NCI-H774 (cell line): ENCODE measurements around the gene SERPINA9.
"Not testable (repeated sequence)": the region's sequence is repeated elsewhere in the genome, so short reads cannot be mapped to it uniquely, and the experiment has no call there.

ENCODE experiments used
- DNase-seq: peaks from one replicate; lab custom pipeline; 2025; lab: John Stamatoyannopoulos, UW

The SERPINA9 gene, protein sequence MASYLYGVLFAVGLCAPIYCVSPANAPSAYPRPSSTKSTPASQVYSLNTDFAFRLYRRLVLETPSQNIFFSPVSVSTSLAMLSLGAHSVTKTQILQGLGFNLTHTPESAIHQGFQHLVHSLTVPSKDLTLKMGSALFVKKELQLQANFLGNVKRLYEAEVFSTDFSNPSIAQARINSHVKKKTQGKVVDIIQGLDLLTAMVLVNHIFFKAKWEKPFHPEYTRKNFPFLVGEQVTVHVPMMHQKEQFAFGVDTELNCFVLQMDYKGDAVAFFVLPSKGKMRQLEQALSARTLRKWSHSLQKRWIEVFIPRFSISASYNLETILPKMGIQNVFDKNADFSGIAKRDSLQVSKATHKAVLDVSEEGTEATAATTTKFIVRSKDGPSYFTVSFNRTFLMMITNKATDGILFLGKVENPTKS

GRCh38 chr14:94476023-94476422 lies at the start of gene SERPINA9:
Gene SERPINA9, minus strand, starts transcription at chr14:94476197. Its CDS starts 6,357 bp downstream, at chr14:94469840.
- no peak for DNase-seq

GRCh38 chr14:94524093-94524492 lies 48.1 kb upstream of the SERPINA9 start:
- DNase-seq = no peak

GRCh38 chr14:94523265-94523664 lies 47.3 kb upstream of the SERPINA9 start:
- no peak for DNase-seq

DNA sequence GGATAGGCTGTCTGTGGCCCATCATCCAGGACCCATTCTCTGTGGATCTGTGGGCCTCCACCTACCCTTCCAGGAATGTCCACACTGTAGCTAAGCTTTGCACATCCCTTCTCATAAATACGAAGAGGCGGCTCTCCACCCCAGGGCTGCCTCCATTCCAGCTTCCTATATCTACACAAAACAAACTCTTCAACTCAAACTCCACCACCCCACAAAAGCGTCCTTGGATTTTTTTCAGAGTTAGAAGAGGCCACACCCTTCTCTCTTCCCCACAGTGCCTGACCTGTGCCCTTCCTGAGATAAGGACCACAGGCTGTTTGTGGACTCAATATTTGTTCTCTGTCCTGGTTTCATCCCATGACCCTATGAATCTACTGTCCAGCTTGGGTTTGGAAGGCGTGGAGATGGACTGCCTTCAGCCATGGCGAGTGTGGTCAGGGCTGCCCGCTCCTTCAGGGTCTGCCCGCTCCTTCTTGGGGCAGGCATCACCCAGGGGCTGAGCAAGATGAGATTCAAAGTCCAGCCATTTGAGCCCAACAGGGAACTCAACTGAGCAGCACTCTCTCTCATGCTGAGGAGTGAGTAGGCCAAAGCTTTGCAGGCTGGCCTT lies 46.2 kb upstream of the SERPINA9 start:
- no peak for DNase-seq

DNA sequence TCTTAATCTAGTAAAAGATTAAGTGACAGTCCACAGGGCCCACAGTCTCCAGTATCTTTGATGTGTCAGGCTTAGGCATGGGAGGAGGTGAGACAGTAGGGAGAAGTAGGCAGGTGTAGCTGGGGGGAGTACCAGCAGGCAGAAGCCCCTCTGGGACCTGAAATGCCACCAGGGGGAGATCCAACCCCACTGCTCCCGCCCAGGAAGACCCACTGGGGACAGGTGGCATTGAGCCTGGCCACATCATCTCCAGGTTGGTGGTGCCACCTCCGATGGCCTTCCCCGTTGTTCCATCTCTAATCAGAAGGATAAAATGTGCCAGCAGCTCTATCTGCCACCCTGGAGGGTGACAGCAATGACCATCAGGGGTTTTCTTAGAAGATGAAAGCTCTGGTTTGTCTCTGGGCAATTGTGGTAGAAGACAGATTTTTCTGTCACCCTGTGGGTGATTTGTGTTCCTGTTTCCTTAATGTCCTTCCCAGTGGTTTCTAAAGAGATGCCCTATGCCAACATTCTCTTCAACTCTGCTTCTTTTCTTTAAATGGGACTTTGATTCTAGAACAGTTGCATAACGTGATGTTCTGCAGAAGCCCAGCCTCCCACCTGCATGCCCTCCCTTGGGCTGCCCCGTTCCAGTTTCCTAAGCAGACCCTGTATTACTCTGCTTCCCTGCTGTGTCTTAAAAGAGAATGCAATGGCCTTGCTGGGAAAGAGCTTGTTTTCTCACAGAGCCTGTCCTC lies 45.5 kb upstream of the SERPINA9 start:
- DNase-seq = no peak

DNA sequence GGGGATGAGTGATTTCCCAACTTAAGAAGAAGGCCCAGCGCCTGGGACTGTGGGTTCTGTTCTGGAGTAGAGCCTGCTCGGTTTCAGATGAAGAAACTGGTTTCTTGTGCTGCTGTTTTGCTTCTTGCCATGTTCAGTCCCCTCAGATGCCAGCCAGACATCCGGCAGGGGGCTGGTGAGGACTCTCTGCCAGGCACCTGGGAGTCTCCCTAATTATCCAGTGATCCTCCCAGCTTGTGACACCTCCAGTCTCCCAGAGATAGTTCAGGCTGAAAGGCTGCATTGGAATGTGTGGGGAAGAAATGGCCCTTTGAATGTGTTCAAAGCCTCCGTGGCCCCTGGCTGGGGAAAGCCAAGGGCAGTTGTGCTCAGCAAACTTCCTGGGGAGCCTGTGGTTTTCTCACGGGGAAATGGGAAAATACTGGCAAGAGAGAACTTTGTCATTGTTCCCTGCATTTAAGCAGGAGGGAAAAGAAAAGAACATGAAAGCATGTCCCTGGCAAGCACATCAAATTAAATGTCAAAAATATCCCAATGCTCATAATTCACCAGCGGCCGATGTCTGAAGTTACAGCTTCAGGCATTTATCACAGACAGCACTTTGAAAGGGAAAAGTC lies 41.8 kb upstream of the SERPINA9 start:
- DNase-seq = no peak

DNA sequence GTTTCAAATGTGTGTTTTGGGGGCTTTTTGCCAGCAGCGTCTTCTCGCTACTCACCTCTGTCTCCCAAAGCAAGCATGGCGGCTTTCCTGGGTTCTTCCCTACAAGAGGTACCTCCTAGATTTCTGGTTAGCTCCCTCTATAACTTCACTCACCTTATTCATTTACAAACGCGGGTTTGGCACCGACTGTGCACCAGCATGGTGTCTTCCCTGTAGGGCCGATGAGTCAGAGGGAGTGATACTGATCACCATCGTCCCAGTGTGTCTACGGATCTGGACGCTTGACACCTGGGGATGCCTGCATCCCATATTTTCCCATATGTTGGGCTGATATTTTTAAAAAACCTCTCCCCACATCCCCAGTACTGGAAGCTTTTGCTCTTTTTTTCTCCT lies 41.2 kb upstream of the SERPINA9 start:
- no peak for DNase-seq

- DNase-seq = no peak
Measured at GRCh38 chr14:94515856-94516255, 39.9 kb upstream of the SERPINA9 start.

DNA sequence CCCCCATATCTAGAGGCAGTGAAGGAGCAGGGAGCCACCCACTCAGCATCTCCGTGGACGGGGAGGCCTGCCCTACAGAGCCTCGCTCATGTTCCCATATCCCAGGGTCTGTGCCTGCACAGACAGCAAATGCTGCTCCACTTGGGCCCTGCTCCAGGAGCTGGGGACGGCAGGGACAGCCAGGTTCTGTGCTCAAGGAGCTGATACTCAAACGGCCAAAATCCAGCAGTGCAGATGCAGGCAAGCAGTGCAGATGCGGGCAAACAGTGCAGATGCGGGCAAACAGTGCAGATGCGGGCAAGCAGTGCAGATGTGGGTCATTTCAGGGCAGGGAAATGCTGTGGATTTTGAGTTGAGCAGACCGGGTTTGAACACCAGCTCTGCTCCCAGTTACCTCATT lies 39.4 kb upstream of the SERPINA9 start:
- no peak for DNase-seq

- DNase-seq = no peak
Measured at GRCh38 chr14:94514351-94514750, 38.4 kb upstream of the SERPINA9 start.

GRCh38 chr14:94510481-94510880 lies 34.5 kb upstream of the SERPINA9 start:
- not testable (repeated sequence) for DNase-seq

GRCh38 chr14:94509356-94509755 lies 33.4 kb upstream of the SERPINA9 start, which contains the start of gene SERPINA12:
Gene SERPINA12, minus strand, starts transcription at chr14:94509469. Its CDS starts 11,072 bp downstream, at chr14:94498397.
- no peak for DNase-seq

DNA sequence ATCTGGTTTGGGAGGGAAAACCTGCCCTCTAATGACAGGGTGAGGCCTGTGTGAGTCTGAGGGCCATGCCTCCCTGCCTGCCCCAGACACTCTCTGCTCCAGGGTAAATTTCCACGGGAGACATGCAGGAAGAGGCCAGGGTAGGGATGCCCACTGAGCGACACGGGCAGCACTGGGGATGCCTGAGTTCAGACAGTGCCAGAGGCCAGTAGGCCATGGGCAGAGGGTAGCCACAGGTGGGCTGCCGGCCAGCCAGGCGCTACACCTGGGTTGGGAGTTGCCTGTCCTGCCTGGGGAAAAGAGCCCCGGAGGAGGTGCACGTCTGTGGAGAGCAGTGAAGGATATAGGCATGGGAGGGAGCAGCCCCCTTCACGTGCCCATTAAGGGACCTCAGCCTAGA lies 29.6 kb upstream of the SERPINA9 start:
- DNase-seq = no peak

DNA sequence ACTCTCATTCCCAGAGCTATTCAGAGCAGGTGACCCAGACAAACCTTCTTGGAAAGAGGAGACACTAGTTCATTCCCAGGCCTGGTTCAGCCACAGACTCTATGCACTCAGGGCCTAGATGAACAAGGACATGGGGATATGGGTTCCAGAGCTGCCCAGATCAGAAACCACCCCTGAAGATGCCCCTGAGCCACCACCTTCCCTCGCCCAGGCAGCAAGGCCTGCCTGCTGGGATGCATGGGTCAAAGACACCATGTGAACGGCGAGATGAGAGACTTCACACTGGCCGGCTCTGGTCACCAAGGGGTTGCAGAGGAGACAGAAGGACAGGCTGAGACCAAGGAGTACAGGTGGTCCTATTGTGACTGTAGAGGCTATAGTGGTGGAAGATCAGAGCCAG lies 29.2 kb upstream of the SERPINA9 start:
- no peak for DNase-seq

DNA sequence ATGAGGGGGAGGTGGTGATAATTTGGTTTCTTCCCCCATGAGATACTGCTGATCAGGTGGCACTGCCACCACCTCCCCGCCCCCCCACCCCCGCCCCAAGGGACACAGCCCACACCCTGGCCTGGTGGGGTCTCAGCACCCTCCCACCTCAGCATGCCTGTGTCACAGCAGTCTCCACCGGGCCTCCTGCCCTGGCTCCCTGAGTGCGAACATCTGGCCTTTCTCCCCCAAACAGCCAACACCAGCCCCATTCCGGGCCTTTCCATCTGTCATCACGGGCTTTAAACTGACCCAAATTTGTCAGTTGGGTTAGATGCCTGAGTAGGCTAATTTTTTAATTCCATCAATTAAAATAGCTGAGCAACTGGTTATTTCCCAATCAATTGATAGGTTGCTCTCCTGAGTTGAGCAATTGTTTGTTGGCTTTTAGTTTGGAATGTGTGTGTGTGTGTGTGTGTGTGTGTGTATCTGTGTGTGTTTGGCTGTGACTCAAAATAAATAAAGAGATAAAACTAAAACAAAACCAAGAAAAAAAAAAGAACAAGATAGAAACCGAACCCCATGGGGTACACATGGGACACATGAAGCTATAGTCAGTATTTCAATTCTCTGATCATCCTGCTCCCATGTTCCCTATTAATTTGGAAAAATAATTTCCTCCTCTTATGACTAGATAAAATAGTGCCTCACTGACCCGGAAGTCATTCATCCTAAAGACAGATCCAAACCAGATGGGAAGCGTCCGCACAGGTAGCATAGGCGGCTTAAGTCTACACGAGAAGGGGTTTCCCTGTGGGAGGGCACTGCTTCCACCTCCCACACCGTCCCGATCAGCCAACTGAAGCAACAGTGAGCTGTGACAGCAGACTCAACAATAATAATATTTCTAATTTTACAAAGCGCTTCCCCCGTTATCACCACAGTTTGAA lies 25.9 kb upstream of the SERPINA9 start:
- no peak for DNase-seq

GRCh38 chr14:94500264-94500663 lies 24.3 kb upstream of the SERPINA9 start:
- no peak for DNase-seq

- DNase-seq = no peak
Measured at GRCh38 chr14:94499673-94500072, 23.7 kb upstream of the SERPINA9 start.

- no peak for DNase-seq
Measured at GRCh38 chr14:94498215-94498614, 22.2 kb upstream of the SERPINA9 start.

GRCh38 chr14:94494085-94494484 lies 18.1 kb upstream of the SERPINA9 start:
- no peak for DNase-seq

GRCh38 chr14:94491511-94491910 lies 15.5 kb upstream of the SERPINA9 start:
- DNase-seq = no peak

DNA sequence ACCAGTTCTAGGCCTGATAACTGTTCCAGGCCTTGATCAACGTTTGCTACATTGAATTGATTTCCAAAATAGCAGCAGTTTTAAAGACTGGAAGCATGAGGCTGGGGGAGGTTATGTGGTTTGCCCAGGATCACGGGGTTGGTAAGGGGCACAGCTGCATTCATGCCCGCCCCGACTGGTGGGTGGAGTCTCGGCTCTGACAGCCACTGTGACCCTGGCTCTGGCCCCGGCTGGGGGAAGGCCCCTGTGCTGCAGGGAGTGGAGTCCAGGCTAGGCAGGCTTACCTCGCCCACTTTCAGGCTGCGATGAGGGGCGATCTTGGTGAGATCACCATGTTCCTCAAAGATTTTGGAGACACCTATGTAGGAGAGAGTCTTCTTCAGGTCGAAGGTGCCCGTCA lies 13.3 kb upstream of the SERPINA9 start:
- DNase-seq = no peak
